Measurements from ENCODE around the gene EHBP1.

DNA sequence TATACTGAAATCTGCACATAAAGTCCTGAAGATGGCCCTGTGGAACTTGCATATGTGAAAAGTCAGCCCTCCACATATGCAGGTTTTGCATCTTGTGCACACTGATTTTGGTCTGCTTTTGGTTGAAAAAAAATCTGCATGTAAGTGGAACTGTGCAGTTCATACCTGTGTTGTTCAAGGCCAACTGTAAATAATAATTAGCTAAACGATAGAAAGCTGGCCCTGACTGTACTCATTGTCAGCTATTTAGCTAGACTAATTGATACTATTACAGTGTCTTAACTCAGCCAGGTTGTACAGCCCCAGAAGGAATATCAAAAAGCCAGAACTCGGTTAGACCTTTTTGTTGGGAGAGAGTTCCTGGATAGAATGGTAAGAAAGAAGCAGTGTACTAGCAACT, 54.5 kb downstream of the EHBP1 start:
- TF ChIP-seq, protein P1, sequence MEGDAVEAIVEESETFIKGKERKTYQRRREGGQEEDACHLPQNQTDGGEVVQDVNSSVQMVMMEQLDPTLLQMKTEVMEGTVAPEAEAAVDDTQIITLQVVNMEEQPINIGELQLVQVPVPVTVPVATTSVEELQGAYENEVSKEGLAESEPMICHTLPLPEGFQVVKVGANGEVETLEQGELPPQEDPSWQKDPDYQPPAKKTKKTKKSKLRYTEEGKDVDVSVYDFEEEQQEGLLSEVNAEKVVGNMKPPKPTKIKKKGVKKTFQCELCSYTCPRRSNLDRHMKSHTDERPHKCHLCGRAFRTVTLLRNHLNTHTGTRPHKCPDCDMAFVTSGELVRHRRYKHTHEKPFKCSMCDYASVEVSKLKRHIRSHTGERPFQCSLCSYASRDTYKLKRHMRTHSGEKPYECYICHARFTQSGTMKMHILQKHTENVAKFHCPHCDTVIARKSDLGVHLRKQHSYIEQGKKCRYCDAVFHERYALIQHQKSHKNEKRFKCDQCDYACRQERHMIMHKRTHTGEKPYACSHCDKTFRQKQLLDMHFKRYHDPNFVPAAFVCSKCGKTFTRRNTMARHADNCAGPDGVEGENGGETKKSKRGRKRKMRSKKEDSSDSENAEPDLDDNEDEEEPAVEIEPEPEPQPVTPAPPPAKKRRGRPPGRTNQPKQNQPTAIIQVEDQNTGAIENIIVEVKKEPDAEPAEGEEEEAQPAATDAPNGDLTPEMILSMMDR (IDR thresholded peaks at IDR 0.05) = no peak
- TF ChIP-seq POLR2A (IDR thresholded peaks at IDR 0.05) = no peak

All from uterus (tissue), 2 donors.